Activated CD8-positive, alpha-beta T cell treated with anti-CD3 and anti-CD28 coated beads, Interleukin-2, amount 10 ng/mL, durations not matched to agents 7 days and 5 days (primary cell): ENCODE results near the gene SIK3. TPM values are rescaled to one million over a fixed set of nuclear protein-coding genes. Genes with fewer than 3 reads are reported as not detected.

Experiments used
- ATAC-seq: fragments of 150-1000 bp; cut with Tn5 transposase; one replicate; pipeline ENCODE4 v1.10.0; 2021; ENCODE audit warnings: moderate library complexity
- CTCF ChIA-PET: fragments of 350-600 bp; sonication (Branson Sonifier 250); formaldehyde crosslinking; loops from one replicate; lab custom pipeline; 2021; ENCODE audit warnings: antibody characterized with exemption; lab: Charles Lee
- POLR2A ChIA-PET: fragments of 350-600 bp; sonication (Branson Sonifier 250); formaldehyde crosslinking; loops from one replicate; lab custom pipeline; 2021; ENCODE audit warnings: antibody characterized with exemption; lab: Charles Lee
- DNase-seq: peaks from one replicate; pipeline ENCODE4 v3.0.0-alpha.2; 2020
- H3K27ac Mint-ChIP-seq: one replicate; pipeline ENCODE4 v1.8.0; 2021; ENCODE audit warnings: mild to moderate bottlenecking, mixed read lengths
- H3K27me3 Mint-ChIP-seq: one replicate; pipeline ENCODE4 v1.8.0; 2021; ENCODE audit warnings: low read depth, mixed read lengths
- H3K36me3 Mint-ChIP-seq: one replicate; pipeline ENCODE4 v1.8.0; 2021; ENCODE audit warnings: low read depth, mixed read lengths
- H3K4me1 Mint-ChIP-seq: one replicate; pipeline ENCODE4 v1.8.0; 2021; ENCODE audit warnings: low read depth, mixed read lengths
- H3K4me3 Mint-ChIP-seq: one replicate; pipeline ENCODE4 v1.8.0; 2021; ENCODE audit warnings: mild to moderate bottlenecking, mixed read lengths
- H3K9me3 Mint-ChIP-seq: one replicate; pipeline ENCODE4 v1.8.0; 2022; ENCODE audit warnings: mixed read lengths; ENCODE audit not compliant: insufficient read depth
- total RNA-seq, 2 experiments: library from RNA; stranded (reverse); gene quantifications; one replicate each; pipeline ENCODE4 v1.2.3, GENCODE V29; 2021

The SIK3 gene
- total RNA-seq, 2 experiments from 2014 or later = 25.9 to 31.4 TPM

GRCh38 chr11:116793772-116794097 is 304.5 kb downstream of the SIK3 start:
- H3K4me1 Mint-ChIP-seq = peaks cover 13% of the 10 kb centered on the region
- H3K27me3 Mint-ChIP-seq = peaks cover 9% of the 10 kb centered on the region
- ATAC-seq (no peak), DNase-seq (no peak)
- H3K4me3 Mint-ChIP-seq = no peak overlapping the region
- no peak overlapping the region for H3K27ac Mint-ChIP-seq
- no peaks in the 10 kb centered on the region for H3K36me3 Mint-ChIP-seq
- H3K9me3 Mint-ChIP-seq = no peaks in the 10 kb centered on the region
- POLR2A ChIA-PET = interaction anchor here (0.8 to 1.1 kb wide), 3 partner anchors 21 to 60 kb away, joined by 3 read pairs; partner anchors contain the start of gene BUD13
- CTCF ChIA-PET = interaction anchor here (1.0 to 11.1 kb wide), 4 partner anchors 41 to 312 kb away, joined by 4 to 211 read pairs (median 36); partner anchors contain the start of gene APOA1

Other genes with a start within 250 kb of the SIK3 start
- gene PAFAH1B2, start 45.9 kb upstream of the SIK3 start, total RNA-seq = 10 to 100 TPM; 56.5 to 60.0 TPM
- 10 to 100 TPM; 20.2 to 23.6 TPM for gene SIDT2, start 80.3 kb upstream of the SIK3 start, total RNA-seq
- gene TAGLN, start 100.9 kb upstream of the SIK3 start, total RNA-seq = 1 to 10 TPM; 2.4 to 2.6 TPM
- gene PCSK7, start 133.6 kb upstream of the SIK3 start, total RNA-seq = 100 to 1,000 TPM; 160 to 161 TPM
- gene RNF214, start 134.2 kb upstream of the SIK3 start, total RNA-seq = 10 to 100 TPM; 19.5 to 21.2 TPM
- gene BACE1-AS, start 192.9 kb upstream of the SIK3 start, total RNA-seq = 1 to 10 TPM; 3.8 to 4.3 TPM
- gene BACE1, start 217.8 kb upstream of the SIK3 start, total RNA-seq = 1 to 10 TPM; 1.0 to 1.1 TPM
- gene CEP164, start 229.4 kb upstream of the SIK3 start, total RNA-seq = 10 to 100 TPM; 31.7 to 32.4 TPM